Astrocyte (in vitro differentiated cells and primary cell): ENCODE results near the gene TTC13. TPM values are rescaled to one million over a fixed set of nuclear protein-coding genes. Genes with fewer than 3 reads are reported as not detected.

Experiments used
- DNase-seq: peaks from one replicate; pipeline ENCODE4 v3.0.0-alpha.2; 2010; ENCODE audit warnings: low read depth
- FAIRE-seq: peaks from 2 replicates; lab custom pipeline; 2011; peaks lifted over from hg19 to GRCh38; lab: Jason Lieb, UNC
- H2AFZ ChIP-seq: 2 replicates; pipeline ENCODE4 v1.6.0; 2012; ENCODE audit warnings: low read depth, low read length, inconsistent platforms
- H3K27ac ChIP-seq: 2 replicates; pipeline ENCODE4 v1.5.1; 2011; ENCODE audit warnings: low read depth, low read length, inconsistent platforms
- H3K27me3 ChIP-seq: 2 replicates; pipeline ENCODE4 v1.6.0; 2011; ENCODE audit warnings: low read length, inconsistent platforms; ENCODE audit not compliant: insufficient read depth
- H3K36me3 ChIP-seq: 2 replicates; pipeline ENCODE4 v1.5.1; 2011; ENCODE audit warnings: low read length, inconsistent platforms; ENCODE audit not compliant: insufficient read depth
- H3K4me1 ChIP-seq: 2 replicates; pipeline ENCODE4 v1.5.1; 2011; ENCODE audit warnings: low read length, inconsistent platforms; ENCODE audit not compliant: insufficient read depth
- H3K4me2 ChIP-seq: 2 replicates; pipeline ENCODE4 v1.6.0; 2012; ENCODE audit warnings: low read length, inconsistent platforms
- H3K4me3 ChIP-seq: 2 replicates; pipeline ENCODE4 v1.5.1; 2011; ENCODE audit warnings: low read depth, mild to moderate bottlenecking, low read length, inconsistent platforms; ENCODE audit not compliant: insufficient read depth
- H3K79me2 ChIP-seq: 2 replicates; pipeline ENCODE4 v1.6.0; 2012; ENCODE audit warnings: mild to moderate bottlenecking, low read length, inconsistent platforms; ENCODE audit not compliant: insufficient read depth
- H3K9ac ChIP-seq: 2 replicates; pipeline ENCODE4 v1.6.0; 2012; ENCODE audit warnings: mild to moderate bottlenecking, low read length, inconsistent platforms
- H3K9me3 ChIP-seq: 2 replicates; pipeline ENCODE4 v1.5.1; 2012; ENCODE audit warnings: low read depth, mild to moderate bottlenecking, low read length, inconsistent platforms; ENCODE audit not compliant: insufficient read depth
- H4K20me1 ChIP-seq: 2 replicates; pipeline ENCODE4 v1.6.0; 2012; ENCODE audit warnings: low read length, inconsistent platforms; ENCODE audit not compliant: insufficient read depth
- H3K27ac Mint-ChIP-seq: one replicate; pipeline ENCODE4 v1.8.0; 2021; ENCODE audit warnings: mild to moderate bottlenecking, mixed read lengths; ENCODE audit not compliant: unreplicated experiment
- H3K27me3 Mint-ChIP-seq: one replicate; pipeline ENCODE4 v1.8.0; 2021; ENCODE audit warnings: low read depth, mixed read lengths; ENCODE audit not compliant: unreplicated experiment
- H3K36me3 Mint-ChIP-seq: one replicate; pipeline ENCODE4 v1.8.0; 2021; ENCODE audit warnings: low read depth, mixed read lengths; ENCODE audit not compliant: unreplicated experiment
- H3K4me1 Mint-ChIP-seq: one replicate; pipeline ENCODE4 v1.8.0; 2021; ENCODE audit warnings: low read depth, mixed read lengths; ENCODE audit not compliant: unreplicated experiment
- H3K4me3 Mint-ChIP-seq: one replicate; pipeline ENCODE4 v1.8.0; 2021; ENCODE audit warnings: mild to moderate bottlenecking, moderate library complexity, mixed read lengths; ENCODE audit not compliant: unreplicated experiment
- H3K9me3 Mint-ChIP-seq: one replicate; pipeline ENCODE4 v1.8.0; 2021; ENCODE audit warnings: mild to moderate bottlenecking, mixed read lengths; ENCODE audit not compliant: unreplicated experiment
- EZH2 ChIP-seq: IDR thresholded peaks from 2 replicates; pipeline ENCODE4 v1.6.1; 2012; ENCODE audit warnings: mild to moderate bottlenecking, low read length, inconsistent platforms; ENCODE audit not compliant: insufficient read depth
- total RNA-seq: library from RNA; stranded (reverse); gene quantifications from 2 replicates; pipeline ENCODE4 v1.2.1, GENCODE V29; 2021
- TF ChIP-seq, protein P1 (sequence below): IDR thresholded peaks from 2 replicates; pipeline ENCODE4 v1.5.1; 2011; ENCODE audit warnings: low read depth, mild to moderate bottlenecking, inconsistent platforms, low read length, moderate library complexity; ENCODE audit not compliant: insufficient read depth

TTC13 gene
- total RNA-seq, 1 donor from 2014 or later, result 13.0 TPM

DNA sequence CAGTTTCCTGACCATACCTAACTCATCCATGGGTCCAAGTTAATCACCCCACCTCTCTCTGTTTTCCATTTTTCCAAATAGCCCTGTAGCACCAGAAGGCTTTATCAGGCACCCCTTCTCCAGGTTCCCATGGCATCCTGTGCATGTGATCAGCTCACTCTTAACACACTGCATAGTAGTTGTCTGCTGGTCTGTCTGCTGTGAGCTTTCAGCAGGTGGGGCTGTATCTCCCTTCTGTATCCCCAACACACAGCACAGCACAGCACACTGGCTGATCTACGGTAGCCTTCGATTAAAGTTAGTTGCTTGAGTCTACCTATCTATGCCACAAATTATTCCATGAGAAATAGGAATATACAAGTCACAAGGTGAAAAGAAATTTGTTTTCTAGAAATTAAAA, 56.0 kb downstream of the TTC13 start:
- DNase-seq (no peak), FAIRE-seq (no peak)
- no peaks in the 10 kb centered on the region for H3K4me1 Mint-ChIP-seq
- peaks cover 5% of the 10 kb centered on the region for H3K36me3 Mint-ChIP-seq
- H3K27me3 ChIP-seq, result no peaks in the 10 kb centered on the region
- H3K9ac ChIP-seq, result no peak overlapping the region
- H3K79me2 ChIP-seq, result no peaks in the 10 kb centered on the region
- TF ChIP-seq, protein P1, sequence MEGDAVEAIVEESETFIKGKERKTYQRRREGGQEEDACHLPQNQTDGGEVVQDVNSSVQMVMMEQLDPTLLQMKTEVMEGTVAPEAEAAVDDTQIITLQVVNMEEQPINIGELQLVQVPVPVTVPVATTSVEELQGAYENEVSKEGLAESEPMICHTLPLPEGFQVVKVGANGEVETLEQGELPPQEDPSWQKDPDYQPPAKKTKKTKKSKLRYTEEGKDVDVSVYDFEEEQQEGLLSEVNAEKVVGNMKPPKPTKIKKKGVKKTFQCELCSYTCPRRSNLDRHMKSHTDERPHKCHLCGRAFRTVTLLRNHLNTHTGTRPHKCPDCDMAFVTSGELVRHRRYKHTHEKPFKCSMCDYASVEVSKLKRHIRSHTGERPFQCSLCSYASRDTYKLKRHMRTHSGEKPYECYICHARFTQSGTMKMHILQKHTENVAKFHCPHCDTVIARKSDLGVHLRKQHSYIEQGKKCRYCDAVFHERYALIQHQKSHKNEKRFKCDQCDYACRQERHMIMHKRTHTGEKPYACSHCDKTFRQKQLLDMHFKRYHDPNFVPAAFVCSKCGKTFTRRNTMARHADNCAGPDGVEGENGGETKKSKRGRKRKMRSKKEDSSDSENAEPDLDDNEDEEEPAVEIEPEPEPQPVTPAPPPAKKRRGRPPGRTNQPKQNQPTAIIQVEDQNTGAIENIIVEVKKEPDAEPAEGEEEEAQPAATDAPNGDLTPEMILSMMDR, result no peak
- TF ChIP-seq EZH2, result no peak
- H3K4me1 ChIP-seq, result no peaks in the 10 kb centered on the region
- no peak overlapping the region for H3K4me3 Mint-ChIP-seq
- no peak overlapping the region for H3K4me2 ChIP-seq
- H3K36me3 ChIP-seq, result peaks cover 3% of the 10 kb centered on the region
- H3K27ac Mint-ChIP-seq, result no peak overlapping the region
- no peak overlapping the region for H3K4me3 ChIP-seq
- H3K27ac ChIP-seq, result no peak overlapping the region
- H3K9me3 ChIP-seq, result no peaks in the 10 kb centered on the region
- no peaks in the 10 kb centered on the region for H4K20me1 ChIP-seq
- no peak overlapping the region for H2AFZ ChIP-seq
- H3K9me3 Mint-ChIP-seq, result no peaks in the 10 kb centered on the region
- no peaks in the 10 kb centered on the region for H3K27me3 Mint-ChIP-seq

DNA sequence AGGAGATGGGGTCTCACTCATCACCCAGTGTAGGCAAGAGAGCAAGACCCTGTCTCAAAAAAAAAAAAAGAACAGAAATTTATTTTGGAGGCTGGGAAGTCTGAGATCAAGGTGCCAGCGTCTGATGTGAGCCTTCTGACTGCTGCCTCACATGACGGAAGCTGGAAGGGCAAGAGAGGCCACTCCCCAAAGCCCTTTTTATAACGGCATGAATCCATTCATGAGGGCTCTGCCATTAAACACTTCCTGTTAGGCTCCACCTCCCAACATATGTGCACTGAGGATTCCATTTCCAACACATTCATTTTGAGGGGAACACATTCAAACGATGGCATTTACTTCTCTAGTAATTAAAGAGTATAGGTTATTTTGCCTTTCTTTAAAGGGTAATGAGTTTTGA, 59.5 kb downstream of the TTC13 start:
- DNase-seq (no peak), FAIRE-seq (no peak)
- Mint-ChIP-seq H3K27me3 (no peaks in the 10 kb centered on the region), H3K4me1 (peaks cover 7% of the 10 kb centered on the region), H3K27ac (no peak overlapping the region), H3K4me3 (no peak overlapping the region), H3K36me3 (peaks cover 2% of the 10 kb centered on the region), H3K9me3 (no peaks in the 10 kb centered on the region)
- Histone ChIP-seq H2AFZ (no peak overlapping the region), H3K4me2 (no peak overlapping the region), H4K20me1 (no peaks in the 10 kb centered on the region), H3K9ac (no peak overlapping the region), H3K9me3 (no peaks in the 10 kb centered on the region), H3K27me3 (no peaks in the 10 kb centered on the region), H3K36me3 (peaks cover 3% of the 10 kb centered on the region), H3K27ac (no peak overlapping the region), H3K79me2 (no peaks in the 10 kb centered on the region), H3K4me1 (no peaks in the 10 kb centered on the region), H3K4me3 (no peak overlapping the region)
- TF ChIP-seq, protein P1, result no peak
- TF ChIP-seq EZH2, result no peak

DNA sequence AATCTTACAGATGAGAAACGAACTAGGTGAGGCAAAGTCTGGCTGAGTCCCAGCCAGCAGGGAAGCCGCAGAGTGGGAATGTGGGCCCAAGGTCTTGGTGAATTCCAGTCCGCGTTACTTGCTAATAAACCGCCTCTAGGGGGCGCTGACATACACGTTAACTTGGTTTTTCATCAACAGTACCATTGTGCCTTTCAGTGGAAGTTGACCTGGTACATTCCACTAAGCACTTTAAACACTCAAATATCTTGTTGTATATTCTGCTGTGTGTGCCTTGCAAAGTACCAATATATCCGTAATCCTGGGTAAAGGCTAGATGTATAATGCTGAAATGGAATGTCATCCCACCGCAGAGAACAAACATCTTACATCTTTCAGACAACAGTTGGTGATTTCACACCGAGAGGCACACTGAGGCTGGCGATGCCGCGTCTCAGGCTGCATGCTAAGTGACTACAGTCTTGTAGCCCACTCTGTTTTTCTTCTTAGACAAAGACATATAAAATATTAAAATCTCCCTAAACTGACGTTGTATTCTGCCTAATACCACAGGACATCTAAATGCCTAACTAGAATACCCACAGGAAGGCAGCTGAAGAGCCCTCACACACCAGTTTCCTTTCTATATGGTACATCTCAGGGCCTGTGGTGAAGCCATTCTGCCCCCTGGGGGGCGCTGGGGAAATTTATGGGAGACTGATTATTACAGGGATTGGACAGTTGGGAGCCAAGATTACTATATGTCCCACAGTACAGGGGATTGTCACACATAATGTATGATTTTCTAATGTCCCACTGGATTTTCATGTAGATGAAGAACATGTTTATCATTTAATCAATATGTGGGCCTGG, 61.2 kb downstream of the TTC13 start:
- Histone ChIP-seq H3K9me3 (no peaks in the 10 kb centered on the region), H3K4me2 (no peak overlapping the region), H3K36me3 (no peaks in the 10 kb centered on the region), H2AFZ (no peak overlapping the region), H3K27me3 (no peaks in the 10 kb centered on the region), H3K4me1 (no peaks in the 10 kb centered on the region), H4K20me1 (no peaks in the 10 kb centered on the region), H3K79me2 (no peaks in the 10 kb centered on the region), H3K27ac (no peak overlapping the region), H3K9ac (no peak overlapping the region), H3K4me3 (no peak overlapping the region)
- Mint-ChIP-seq H3K36me3 (peaks cover 4% of the 10 kb centered on the region), H3K4me3 (no peak overlapping the region), H3K4me1 (peaks cover 7% of the 10 kb centered on the region), H3K27me3 (no peaks in the 10 kb centered on the region), H3K9me3 (no peaks in the 10 kb centered on the region), H3K27ac (peak overlapping the region; percentile 54)
- TF ChIP-seq, protein P1, result peak; percentile 67
- no peak for TF ChIP-seq EZH2
- FAIRE-seq (no peak), DNase-seq (peak; percentile 46)
